SK-N-MC (cell line): ENCODE data around the gene C9orf152.

Source experiments
- DNase-seq: peaks from one replicate; pipeline ENCODE4 v3.0.0-alpha.2; 2011; ENCODE audit warnings: low read depth, low spot score
- H3K27ac ChIP-seq: fragments of 200-600 bp; sonication (generic); 2 replicates; pipeline ENCODE4 v1.5.1; 2016; ENCODE audit warnings: mixed run types
- H3K36me3 ChIP-seq: fragments of 200-600 bp; sonication (generic); 2 replicates; pipeline ENCODE4 v1.6.1; 2017; ENCODE audit warnings: antibody characterized with exemption, low read length, mixed read lengths; ENCODE audit not compliant: insufficient read depth
- H3K4me3 ChIP-seq: fragments of 200-600 bp; sonication (generic); 2 replicates; pipeline ENCODE4 v1.5.1; 2016
- H3K9ac ChIP-seq: fragments of 200-600 bp; sonication (generic); 2 replicates; pipeline ENCODE4 v1.8.0; 2017; ENCODE audit warnings: mixed run types, mixed read lengths; ENCODE audit not compliant: insufficient read length
- H3K9me3 ChIP-seq: fragments of 200-600 bp; sonication (generic); 2 replicates; pipeline ENCODE4 v1.6.1; 2017; ENCODE audit warnings: low read depth, mild to moderate bottlenecking, antibody characterized with exemption, low read length, moderate library complexity, mixed read lengths
- EZH2 ChIP-seq: fragments of 200-600 bp; sonication (generic); IDR thresholded peaks from one replicate; pipeline ENCODE4 v1.6.1; 2017; ENCODE audit warnings: antibody characterized with exemption
- FOXP2 ChIP-seq: optimal IDR thresholded peaks from 2 replicates; pipeline ENCODE3; 2011; ENCODE audit warnings: mild to moderate bottlenecking, moderate library complexity; ENCODE audit not compliant: insufficient read depth; ENCODE audit errors: extremely low read length, control extremely low read depth
- POLR2AphosphoS5 ChIP-seq: IDR thresholded peaks from 2 replicates; pipeline ENCODE4 v1.6.1; 2012; ENCODE audit warnings: mild to moderate bottlenecking, low read depth, low read length, borderline replicate concordance

The C9orf152 gene

GRCh38 chr9:110178281-110178680 is 29.7 kb downstream of the C9orf152 start:
- no peak overlapping the region for H3K4me3 ChIP-seq
- TF ChIP-seq POLR2AphosphoS5 (no peak), EZH2 (no peak), FOXP2 (no peak)
- no peak overlapping the region for H3K27ac ChIP-seq
- H3K9ac ChIP-seq = no peak overlapping the region
- DNase-seq = no peak
- no peaks in the 10 kb centered on the region for H3K9me3 ChIP-seq
- H3K36me3 ChIP-seq = no peaks in the 10 kb centered on the region

GRCh38 chr9:110175275-110175968 is 32.5 kb downstream of the C9orf152 start:
- H3K9ac ChIP-seq = no peak overlapping the region
- H3K27ac ChIP-seq = no peak overlapping the region
- no peaks in the 10 kb centered on the region for H3K36me3 ChIP-seq
- H3K4me3 ChIP-seq = no peak overlapping the region
- TF ChIP-seq FOXP2 (no peak), EZH2 (no peak), POLR2AphosphoS5 (no peak)
- DNase-seq = no peak
- H3K9me3 ChIP-seq = no peaks in the 10 kb centered on the region

- Histone ChIP-seq H3K36me3 (peaks cover 8% of the 10 kb centered on the region), H3K27ac (no peak overlapping the region), H3K4me3 (no peak overlapping the region), H3K9ac (no peak overlapping the region), H3K9me3 (no peaks in the 10 kb centered on the region)
- no peak for DNase-seq
- TF ChIP-seq EZH2 (no peak), FOXP2 (no peak), POLR2AphosphoS5 (no peak)
Measured at GRCh38 chr9:110173322-110173642, 34.7 kb downstream of the C9orf152 start.

- Histone ChIP-seq H3K9ac (no peak overlapping the region), H3K9me3 (no peaks in the 10 kb centered on the region), H3K36me3 (peaks cover 10% of the 10 kb centered on the region), H3K27ac (no peak overlapping the region), H3K4me3 (no peak overlapping the region)
- TF ChIP-seq FOXP2 = no peak
- TF ChIP-seq POLR2AphosphoS5 = no peak
- TF ChIP-seq EZH2 = no peak
- no peak for DNase-seq
Measured at GRCh38 chr9:110170357-110171257, 37.4 kb downstream of the C9orf152 start.

GRCh38 chr9:110168486-110168885 is 39.5 kb downstream of the C9orf152 start:
- no peak for DNase-seq

GRCh38 chr9:110161940-110162339 is 46.0 kb downstream of the C9orf152 start:
- Histone ChIP-seq H3K4me3 (no peak overlapping the region), H3K36me3 (0 out of 2 replicates have a peak, but pooled peaks cover 4% of the 10 kb centered on the region), H3K9ac (no peak overlapping the region), H3K9me3 (no peaks in the 10 kb centered on the region), H3K27ac (no peak overlapping the region)
- TF ChIP-seq EZH2 (no peak), FOXP2 (no peak), POLR2AphosphoS5 (no peak)
- DNase-seq = no peak

More at GRCh38 chr9:110168486-110168885, 39.5 kb downstream of the C9orf152 start:
- Histone ChIP-seq H3K9me3 (no peaks in the 10 kb centered on the region), H3K27ac (no peak overlapping the region), H3K9ac (no peak overlapping the region), H3K36me3 (peaks cover 10% of the 10 kb centered on the region), H3K4me3 (no peak overlapping the region)
- no peak for TF ChIP-seq POLR2AphosphoS5
- no peak for TF ChIP-seq EZH2
- no peak for TF ChIP-seq FOXP2

- Histone ChIP-seq H3K36me3 (0 out of 2 replicates have a peak, but pooled peaks cover 4% of the 10 kb centered on the region), H3K9me3 (no peaks in the 10 kb centered on the region), H3K9ac (no peak overlapping the region), H3K27ac (no peak overlapping the region), H3K4me3 (no peak overlapping the region)
- TF ChIP-seq FOXP2 (no peak), POLR2AphosphoS5 (no peak), EZH2 (no peak)
- DNase-seq = no peak
Measured at GRCh38 chr9:110160685-110161084, 47.3 kb downstream of the C9orf152 start.

GRCh38 chr9:110160123-110160522 is 47.8 kb downstream of the C9orf152 start:
- TF ChIP-seq POLR2AphosphoS5 (no peak), FOXP2 (no peak)
- H3K9me3 ChIP-seq = no peaks in the 10 kb centered on the region
- H3K9ac ChIP-seq = no peak overlapping the region
- no peak for DNase-seq
- no peak overlapping the region for H3K4me3 ChIP-seq
- no peak overlapping the region for H3K27ac ChIP-seq
- H3K36me3 ChIP-seq = 0 out of 2 replicates have a peak, but pooled peaks cover 4% of the 10 kb centered on the region
